Upper lobe of left lung (tissue), 6 donors: ENCODE results near the gene ADAMTS17. TPM values are rescaled to one million over a fixed set of nuclear protein-coding genes. Genes with fewer than 3 reads are reported as not detected.
A peak's percentile ranks its signal among the peaks of the same experiment; 100 is the strongest.

Source experiments
- ATAC-seq, 2 donors: fragments of 200-7000 bp; cut with Tn5 transposase; one replicate each; pipeline ENCODE4 v1.9.1; 2022; ENCODE audit warnings: mild to moderate bottlenecking in 2 of 2, moderate library complexity in 2 of 2; ENCODE audit not compliant: low FRiP score in 2 of 2
- DNase-seq, 2 donors: peaks; one replicate each; pipeline ENCODE4 v3.0.0-alpha.2; 2019 to 2020
- H3K27ac ChIP-seq, 4 donors: fragments of 200-600 bp; sonication (generic); one replicate each; pipeline ENCODE4 v1.5.1; 2016 to 2019
- H3K27me3 ChIP-seq, 4 donors: fragments of 200-600 bp; sonication (generic); one replicate each; pipeline ENCODE4 v1.5.1; 2017 to 2019
- H3K36me3 ChIP-seq, 4 donors: fragments of 200-600 bp; sonication (generic); one replicate each; pipeline ENCODE4 v1.5.1; 2016 to 2019
- H3K4me1 ChIP-seq, 4 donors: fragments of 200-600 bp; sonication (generic); one replicate each; pipeline ENCODE4 v1.5.1; 2018 to 2019
- H3K4me3 ChIP-seq, 4 donors: fragments of 200-600 bp; sonication (generic); one replicate each; pipeline ENCODE4 v1.5.1; 2017 to 2019; ENCODE audit warnings: mild to moderate bottlenecking in 2 of 4, moderate library complexity in 1 of 4
- H3K9me3 ChIP-seq, 4 donors: fragments of 200-600 bp; sonication (generic); one replicate each; pipeline ENCODE4 v1.5.1; 2018 to 2019
- EP300 ChIP-seq, 4 donors: sonication (generic); formaldehyde crosslinking; IDR thresholded peaks; one replicate each; pipeline ENCODE4 v1.5.1; 2017; ENCODE audit warnings: antibody characterized with exemption in 4 of 4, control low read depth in 2 of 4
- POLR2A ChIP-seq, 4 donors: fragments of 450-650 bp; IDR thresholded peaks; one replicate each; pipeline ENCODE4 v1.5.1; 2016 to 2017; ENCODE audit warnings: antibody characterized with exemption in 4 of 4, mild to moderate bottlenecking in 2 of 4
- POLR2AphosphoS5 ChIP-seq, 2 donors: sonication (generic); formaldehyde crosslinking; IDR thresholded peaks; one replicate each; pipeline ENCODE4 v1.5.1; 2017; ENCODE audit warnings: antibody characterized with exemption in 2 of 2
- WGBS, 2 donors: methylation state at CpG; one replicate each; pipeline ENCODE4 v1.1.5; 2017 to 2018; 5-methylcytosine and 5-hydroxymethylcytosine counted together
- total RNA-seq, 6 donors: library from RNA; depleted of rRNA in 4 of 6; stranded (reverse); fragments of >200 nt in 4 of 6; gene quantifications; one replicate each; pipeline versions ENCODE4 v1.1.0 to v1.2.1, GENCODE V29; 2016 to 2021
- TF ChIP-seq, protein P1 (sequence below), 6 experiments: fragments of 450-650 bp in 4 of 6; fragments of 200-600 bp in 2 of 6; sonication (generic) in 2 of 6; IDR thresholded peaks; one replicate each; pipeline ENCODE4 v1.5.1; 2016 to 2019; ENCODE audit warnings: antibody characterized with exemption in 6 of 6
- donor health status: DM: no; HTN: no; CAD: no; lungs with moderate emphysema.
- donor health status: DM: no; HTN: yes; CAD: no; lungs with severe emphysema.

The ADAMTS17 gene
- total RNA-seq, 6 donors from 2014 or later: 3.2 to 11.5 (median 5.7) TPM

DNA sequence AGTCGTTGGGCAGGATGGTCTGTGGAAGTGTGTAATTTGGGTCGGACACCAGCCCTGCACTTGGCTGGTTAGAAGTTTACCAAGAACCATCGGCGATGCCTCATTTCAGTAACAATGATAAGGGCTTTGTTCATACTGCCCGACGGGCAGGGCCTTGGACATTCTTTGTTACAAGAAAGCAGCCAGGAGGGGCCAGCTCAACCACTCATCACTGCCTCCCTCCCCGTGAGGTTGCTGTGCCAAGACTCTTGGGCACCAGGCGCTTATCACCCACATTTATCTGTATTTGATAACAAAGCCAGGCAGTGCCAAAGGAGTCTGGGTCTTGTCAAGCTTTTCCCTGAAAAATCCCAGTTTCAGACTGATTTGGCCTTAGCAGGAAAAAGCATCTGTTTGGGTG is 235.0 kb downstream of the ADAMTS17 start:
- H3K27me3 ChIP-seq: no peaks in the 10 kb centered on the region
- H3K4me3 ChIP-seq: no peak overlapping the region
- no peaks in the 10 kb centered on the region for H3K36me3 ChIP-seq
- peaks cover 0 to 14% (median 13%) of the 10 kb centered on the region in 4 donors for H3K4me1 ChIP-seq
- DNase-seq: no peak
- no peaks in the 10 kb centered on the region for H3K9me3 ChIP-seq
- no peak for TF ChIP-seq EP300 (IDR thresholded peaks at IDR 0.05)
- TF ChIP-seq, protein P1, sequence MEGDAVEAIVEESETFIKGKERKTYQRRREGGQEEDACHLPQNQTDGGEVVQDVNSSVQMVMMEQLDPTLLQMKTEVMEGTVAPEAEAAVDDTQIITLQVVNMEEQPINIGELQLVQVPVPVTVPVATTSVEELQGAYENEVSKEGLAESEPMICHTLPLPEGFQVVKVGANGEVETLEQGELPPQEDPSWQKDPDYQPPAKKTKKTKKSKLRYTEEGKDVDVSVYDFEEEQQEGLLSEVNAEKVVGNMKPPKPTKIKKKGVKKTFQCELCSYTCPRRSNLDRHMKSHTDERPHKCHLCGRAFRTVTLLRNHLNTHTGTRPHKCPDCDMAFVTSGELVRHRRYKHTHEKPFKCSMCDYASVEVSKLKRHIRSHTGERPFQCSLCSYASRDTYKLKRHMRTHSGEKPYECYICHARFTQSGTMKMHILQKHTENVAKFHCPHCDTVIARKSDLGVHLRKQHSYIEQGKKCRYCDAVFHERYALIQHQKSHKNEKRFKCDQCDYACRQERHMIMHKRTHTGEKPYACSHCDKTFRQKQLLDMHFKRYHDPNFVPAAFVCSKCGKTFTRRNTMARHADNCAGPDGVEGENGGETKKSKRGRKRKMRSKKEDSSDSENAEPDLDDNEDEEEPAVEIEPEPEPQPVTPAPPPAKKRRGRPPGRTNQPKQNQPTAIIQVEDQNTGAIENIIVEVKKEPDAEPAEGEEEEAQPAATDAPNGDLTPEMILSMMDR (IDR thresholded peaks at IDR 0.05): no peak
- no peak for ATAC-seq
- no peak overlapping the region for H3K27ac ChIP-seq
- 79 to 83% methylated on average over 3 to 8 of the region's 8 CpGs for WGBS, 2 donors

DNA sequence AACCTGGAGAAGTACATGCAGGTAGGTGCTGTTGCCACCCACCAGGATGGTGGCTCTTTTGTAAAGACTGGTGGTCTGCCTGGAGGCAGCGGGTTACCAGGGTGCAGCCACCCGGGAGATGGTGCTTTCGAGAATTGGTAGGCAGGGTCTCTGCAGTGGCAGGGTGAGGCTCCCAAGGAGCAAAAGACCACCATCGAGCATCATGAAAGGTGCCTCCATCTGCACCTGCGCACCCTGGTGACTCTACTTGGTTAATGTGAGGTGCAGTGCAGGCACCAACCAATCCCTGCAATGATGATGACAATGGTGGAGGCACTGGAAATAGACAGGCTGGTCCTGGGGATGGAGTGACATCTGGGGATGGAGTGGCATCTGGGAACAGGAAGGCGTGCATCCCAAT is 236.7 kb downstream of the ADAMTS17 start:
- Histone ChIP-seq H3K4me1 (no peaks in the 10 kb centered on the region), H3K27ac (no peak overlapping the region), H3K9me3 (no peaks in the 10 kb centered on the region), H3K4me3 (no peak overlapping the region), H3K36me3 (no peaks in the 10 kb centered on the region), H3K27me3 (no peaks in the 10 kb centered on the region)
- WGBS, 2 donors: 87 to 93% methylated on average over 4 to 6 of the region's 6 CpGs
- no peak for ATAC-seq
- TF ChIP-seq EP300 (IDR thresholded peaks at IDR 0.05): no peak
- TF ChIP-seq POLR2AphosphoS5 (IDR thresholded peaks at IDR 0.05): no peak
- TF ChIP-seq POLR2A (IDR thresholded peaks at IDR 0.05): no peak
- TF ChIP-seq, protein P1 (IDR thresholded peaks at IDR 0.05): no peak
- no peak for DNase-seq

DNA sequence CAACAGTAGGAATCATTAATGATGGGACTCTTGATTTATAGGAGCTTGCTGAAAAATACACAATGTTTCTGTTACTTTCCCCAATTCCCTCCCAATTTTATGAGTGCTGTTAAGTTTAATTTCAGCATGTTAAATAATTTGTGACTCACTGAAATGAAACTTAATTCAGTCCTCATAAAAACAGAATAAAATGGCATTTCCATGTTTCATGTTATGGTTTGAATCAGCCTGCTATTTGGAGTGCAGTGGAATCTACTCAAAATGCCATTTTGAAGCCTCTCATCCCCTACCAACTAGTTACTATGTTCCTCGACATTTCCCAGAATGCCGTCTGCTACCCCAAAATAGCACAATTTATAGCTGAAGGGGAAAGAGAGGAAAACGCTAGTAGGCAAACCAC is 237.5 kb downstream of the ADAMTS17 start:
- Histone ChIP-seq H3K4me3 (no peak overlapping the region), H3K4me1 (no peaks in the 10 kb centered on the region), H3K27ac (no peak overlapping the region), H3K36me3 (no peaks in the 10 kb centered on the region), H3K27me3 (no peaks in the 10 kb centered on the region), H3K9me3 (no peaks in the 10 kb centered on the region)
- TF ChIP-seq EP300 (IDR thresholded peaks at IDR 0.05) (no peak), POLR2AphosphoS5 (IDR thresholded peaks at IDR 0.05) (no peak), POLR2A (IDR thresholded peaks at IDR 0.05) (no peak)
- TF ChIP-seq, protein P1 (IDR thresholded peaks at IDR 0.05): no peak
- WGBS, 2 donors: 78% methylated on average over 3 of the region's 3 CpGs
- ATAC-seq (no peak), DNase-seq (no peak)

DNA sequence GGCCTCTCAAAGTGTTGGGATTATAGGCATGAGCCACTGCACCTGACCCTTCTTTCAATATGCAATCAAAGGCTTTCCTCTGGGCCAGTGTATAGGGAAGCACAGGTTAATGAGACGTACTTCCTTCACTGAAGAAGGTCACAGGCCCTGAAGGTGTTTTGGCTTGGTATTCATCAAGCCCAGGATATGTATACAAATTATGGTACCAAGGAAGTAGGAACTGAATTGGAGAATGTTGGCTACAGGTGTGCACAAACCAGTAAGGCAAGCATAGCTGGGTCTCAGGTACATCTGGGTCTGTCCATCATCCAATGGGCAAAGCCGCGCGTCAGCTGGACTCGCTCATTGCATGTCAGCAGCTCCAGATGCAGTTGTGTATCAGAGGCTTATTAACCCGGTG is 237.9 kb downstream of the ADAMTS17 start:
- DNase-seq (no peak), ATAC-seq (no peak)
- Histone ChIP-seq H3K27me3 (no peaks in the 10 kb centered on the region), H3K9me3 (no peaks in the 10 kb centered on the region), H3K4me3 (no peak overlapping the region), H3K27ac (no peak overlapping the region), H3K4me1 (no peaks in the 10 kb centered on the region), H3K36me3 (no peaks in the 10 kb centered on the region)
- TF ChIP-seq EP300 (IDR thresholded peaks at IDR 0.05): no peak
- no peak for TF ChIP-seq POLR2A (IDR thresholded peaks at IDR 0.05)
- TF ChIP-seq POLR2AphosphoS5 (IDR thresholded peaks at IDR 0.05): no peak
- TF ChIP-seq, protein P1 (IDR thresholded peaks at IDR 0.05): no peak
- 71 to 94% methylated on average over 6 of the region's 6 CpGs for WGBS, 2 donors

DNA sequence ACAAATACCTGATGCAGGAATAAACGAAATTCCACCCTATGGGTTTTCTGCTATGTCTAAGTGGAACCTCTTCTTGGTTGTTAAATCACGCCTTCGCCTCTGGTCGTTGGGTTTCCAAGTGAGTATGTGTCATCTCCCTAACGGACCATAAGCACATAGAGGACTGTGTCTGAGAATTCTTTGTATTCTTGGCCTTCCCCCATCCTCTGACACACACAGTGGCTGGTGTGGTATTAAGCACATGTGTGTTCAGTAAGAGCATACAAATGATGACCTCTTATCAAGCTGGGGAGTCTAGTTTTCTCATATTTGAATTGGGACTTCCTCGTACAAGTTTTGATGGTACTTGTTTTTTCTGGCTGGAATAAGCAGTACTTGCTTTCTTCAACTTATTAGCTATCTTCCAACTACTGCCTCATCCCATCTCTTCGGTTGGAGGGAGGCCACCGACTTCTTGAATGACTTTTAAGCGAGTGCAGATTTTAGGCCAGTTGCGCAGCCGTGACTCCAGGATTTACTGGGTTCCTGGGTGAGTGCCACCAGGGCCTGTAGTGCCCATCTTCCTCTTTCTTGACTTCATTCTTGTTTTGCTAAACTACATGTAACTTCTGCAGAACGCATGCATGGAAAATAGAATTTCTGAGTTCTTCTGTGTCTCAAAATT is 240.2 kb downstream of the ADAMTS17 start:
- Histone ChIP-seq H3K4me1 (no peaks in the 10 kb centered on the region), H3K36me3 (no peaks in the 10 kb centered on the region), H3K27ac (no peak overlapping the region), H3K27me3 (no peaks in the 10 kb centered on the region), H3K4me3 (no peak overlapping the region), H3K9me3 (no peaks in the 10 kb centered on the region)
- TF ChIP-seq POLR2AphosphoS5 (IDR thresholded peaks at IDR 0.05): no peak
- TF ChIP-seq EP300 (IDR thresholded peaks at IDR 0.05): no peak
- TF ChIP-seq POLR2A (IDR thresholded peaks at IDR 0.05): no peak
- TF ChIP-seq, protein P1 (IDR thresholded peaks at IDR 0.05): no peak
- DNase-seq (no peak), ATAC-seq (peak in 1 of 2 donors; percentile 84)
- WGBS, 2 donors: 89 to 92% methylated on average over 12 of the region's 12 CpGs
